Activated T-cell treated with anti-CD3 and anti-CD28 coated beads, Interleukin-2, amount 50 U/mL, for 72 hours (primary cell): Measurements from ENCODE around the gene PRKG1. TPM values are rescaled to one million over a fixed set of nuclear protein-coding genes. Genes with fewer than 3 reads are reported as not detected.

Source experiments
- ATAC-seq, 2 donors: fragments of 150-1000 bp; cut with Tn5 transposase; replicated peaks in 1 of 2; 2 replicates each; pipeline ENCODE4 v1.10.0; 2021; ENCODE audit warnings: moderate library complexity in 2 of 2, mild to moderate bottlenecking in 1 of 2
- DNase-seq, 2 donors: peaks; one replicate each; pipeline ENCODE4 v3.0.0; 2021 to 2022; ENCODE audit warnings: mixed read lengths in 1 of 2
- H3K27ac Mint-ChIP-seq: one replicate; pipeline ENCODE4 v1.8.0; 2022; ENCODE audit warnings: mild to moderate bottlenecking, moderate library complexity, mixed read lengths
- H3K27me3 Mint-ChIP-seq: one replicate; pipeline ENCODE4 v1.8.0; 2022; ENCODE audit warnings: low read depth, mixed read lengths
- H3K36me3 Mint-ChIP-seq, 2 donors: one replicate each; pipeline ENCODE4 v1.8.0; 2022; ENCODE audit warnings: mixed read lengths in 2 of 2, mild to moderate bottlenecking in 1 of 2; ENCODE audit not compliant: insufficient read depth in 2 of 2
- H3K4me1 Mint-ChIP-seq: one replicate; pipeline ENCODE4 v1.8.0; 2022; ENCODE audit warnings: low read depth, mixed read lengths
- H3K4me3 Mint-ChIP-seq, 2 donors: one replicate each; pipeline ENCODE4 v1.8.0; 2022; ENCODE audit warnings: mild to moderate bottlenecking in 2 of 2, mixed read lengths in 2 of 2, moderate library complexity in 2 of 2
- H3K9me3 Mint-ChIP-seq, 2 donors: one replicate each; pipeline ENCODE4 v1.8.0; 2022; ENCODE audit warnings: mixed read lengths in 2 of 2
- total RNA-seq, 2 donors: library from RNA; stranded (reverse); gene quantifications; one replicate each; pipeline ENCODE4 v1.2.3, GENCODE V29; 2022

PRKG1 gene
- total RNA-seq, 2 donors from 2014 or later = not detected

GRCh38 chr10:51606825-51607462 lies 532.7 kb downstream of the PRKG1 start:
- DNase-seq (no peak), ATAC-seq (no peak)
- no peaks in the 10 kb centered on the region for H3K36me3 Mint-ChIP-seq
- no peaks in the 10 kb centered on the region for H3K9me3 Mint-ChIP-seq
- no peak overlapping the region for H3K4me3 Mint-ChIP-seq
- no peak overlapping the region for H3K27ac Mint-ChIP-seq
- H3K4me1 Mint-ChIP-seq = no peaks in the 10 kb centered on the region
- peaks cover 4% of the 10 kb centered on the region for H3K27me3 Mint-ChIP-seq

- no peak overlapping the region for H3K27ac Mint-ChIP-seq
- no peaks in the 10 kb centered on the region for H3K9me3 Mint-ChIP-seq
- ATAC-seq = no peak
- no peaks in the 10 kb centered on the region for H3K4me1 Mint-ChIP-seq
- H3K4me3 Mint-ChIP-seq = no peak overlapping the region
- peaks cover 4% of the 10 kb centered on the region for H3K27me3 Mint-ChIP-seq
- H3K36me3 Mint-ChIP-seq = no peaks in the 10 kb centered on the region
- no peak for DNase-seq
Measured at GRCh38 chr10:51607463-51607835, 533.2 kb downstream of the PRKG1 start.

DNA sequence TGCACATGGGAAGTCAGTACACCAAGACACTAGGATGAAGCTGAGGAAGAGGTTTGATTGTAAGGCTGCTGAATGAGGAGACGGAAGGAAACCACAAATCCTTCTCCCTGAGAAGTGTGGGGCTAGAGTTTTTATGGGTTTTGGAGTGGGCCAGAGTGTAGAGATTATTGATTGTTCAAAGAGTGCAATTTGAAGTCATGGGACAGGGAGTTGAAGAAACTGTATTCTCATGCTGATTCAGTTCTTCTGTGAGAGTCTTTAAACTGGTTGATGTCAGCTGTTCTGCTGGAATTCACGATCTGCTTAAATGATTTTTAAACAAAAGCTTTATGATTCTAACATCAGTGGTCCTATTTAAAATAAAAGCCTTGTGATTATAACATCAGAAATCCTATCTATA lies 533.9 kb downstream of the PRKG1 start:
- no peaks in the 10 kb centered on the region for H3K9me3 Mint-ChIP-seq
- DNase-seq (no peak), ATAC-seq (no peak)
- no peaks in the 10 kb centered on the region for H3K36me3 Mint-ChIP-seq
- H3K4me1 Mint-ChIP-seq = no peaks in the 10 kb centered on the region
- no peak overlapping the region for H3K27ac Mint-ChIP-seq
- no peak overlapping the region for H3K4me3 Mint-ChIP-seq
- H3K27me3 Mint-ChIP-seq = peaks cover 4% of the 10 kb centered on the region

- DNase-seq = no peak
- Mint-ChIP-seq H3K4me3 (no peak overlapping the region), H3K27me3 (no peaks in the 10 kb centered on the region), H3K4me1 (no peaks in the 10 kb centered on the region), H3K9me3 (peaks cover 3 to 7% of the 10 kb centered on the region in 2 donors), H3K27ac (no peak overlapping the region), H3K36me3 (peaks cover 0 to 2% of the 10 kb centered on the region in 2 donors)
- ATAC-seq = no peak
Measured at GRCh38 chr10:51615764-51616298, 541.5 kb downstream of the PRKG1 start.

- no peak for DNase-seq
- H3K9me3 Mint-ChIP-seq = peaks cover 3 to 7% of the 10 kb centered on the region in 2 donors
- no peaks in the 10 kb centered on the region for H3K27me3 Mint-ChIP-seq
- no peaks in the 10 kb centered on the region for H3K4me1 Mint-ChIP-seq
- H3K27ac Mint-ChIP-seq = no peak overlapping the region
- no peak overlapping the region for H3K4me3 Mint-ChIP-seq
- peak in 1 of 2 donors; percentile 64 for ATAC-seq
- H3K36me3 Mint-ChIP-seq = peaks cover 0 to 2% of the 10 kb centered on the region in 2 donors
Measured at GRCh38 chr10:51617576-51618235, 543.4 kb downstream of the PRKG1 start.

GRCh38 chr10:51619365-51619764 lies 545.1 kb downstream of the PRKG1 start:
- H3K4me1 Mint-ChIP-seq = no peaks in the 10 kb centered on the region
- ATAC-seq (no peak), DNase-seq (no peak)
- H3K27me3 Mint-ChIP-seq = no peaks in the 10 kb centered on the region
- H3K9me3 Mint-ChIP-seq = peaks cover 3 to 7% of the 10 kb centered on the region in 2 donors
- H3K4me3 Mint-ChIP-seq = no peak overlapping the region
- H3K27ac Mint-ChIP-seq = no peak overlapping the region
- H3K36me3 Mint-ChIP-seq = peaks cover 0 to 2% of the 10 kb centered on the region in 2 donors

DNA sequence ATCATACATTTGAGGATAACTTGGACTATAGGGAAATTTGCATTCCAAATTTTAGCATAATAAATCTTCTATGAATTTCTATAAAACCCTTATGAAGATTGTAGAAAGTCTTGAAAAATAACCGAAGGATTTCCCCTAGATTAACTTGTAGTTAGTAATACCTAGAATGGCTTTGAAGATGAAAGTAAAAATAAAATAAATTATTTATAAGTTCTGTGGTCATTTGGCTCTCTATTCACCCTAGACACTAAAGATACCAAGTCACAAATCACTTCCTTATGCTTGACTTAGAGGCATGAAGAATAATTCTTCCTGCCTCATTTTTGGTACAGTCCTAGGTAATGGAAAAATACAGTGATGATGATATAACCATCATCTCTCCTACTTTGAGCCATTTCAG lies 545.8 kb downstream of the PRKG1 start:
- no peaks in the 10 kb centered on the region for H3K4me1 Mint-ChIP-seq
- H3K27me3 Mint-ChIP-seq = no peaks in the 10 kb centered on the region
- H3K27ac Mint-ChIP-seq = no peak overlapping the region
- no peak overlapping the region for H3K4me3 Mint-ChIP-seq
- H3K36me3 Mint-ChIP-seq = peaks cover 0 to 2% of the 10 kb centered on the region in 2 donors
- H3K9me3 Mint-ChIP-seq = peaks cover 3 to 7% of the 10 kb centered on the region in 2 donors
- no peak for ATAC-seq
- DNase-seq = no peak

DNA sequence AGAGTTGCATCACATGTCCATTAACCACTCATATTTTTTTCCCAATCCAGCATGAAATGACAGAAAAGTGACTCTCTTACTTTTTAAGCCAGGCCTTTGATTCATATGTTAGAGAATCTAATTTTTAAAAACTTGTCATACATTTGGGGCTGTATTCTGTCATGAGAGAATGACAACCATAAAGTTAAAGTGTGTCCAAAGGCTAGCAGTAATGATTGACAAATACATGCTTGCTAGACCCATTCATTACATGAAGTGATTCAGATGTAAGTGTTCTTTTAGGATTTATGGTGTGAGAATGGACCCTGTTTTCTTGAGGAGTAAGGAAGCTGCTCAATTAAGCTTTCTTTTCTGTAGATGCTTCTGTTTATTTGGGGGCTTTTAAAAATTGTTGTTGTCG lies 549.7 kb downstream of the PRKG1 start:
- no peaks in the 10 kb centered on the region for H3K9me3 Mint-ChIP-seq
- H3K4me1 Mint-ChIP-seq = no peaks in the 10 kb centered on the region
- ATAC-seq (no peak), DNase-seq (no peak)
- no peaks in the 10 kb centered on the region for H3K36me3 Mint-ChIP-seq
- H3K27me3 Mint-ChIP-seq = no peaks in the 10 kb centered on the region
- H3K4me3 Mint-ChIP-seq = no peak overlapping the region
- H3K27ac Mint-ChIP-seq = no peak overlapping the region

- Mint-ChIP-seq H3K27me3 (peaks cover 6% of the 10 kb centered on the region), H3K36me3 (no peaks in the 10 kb centered on the region), H3K9me3 (no peaks in the 10 kb centered on the region), H3K4me3 (no peak overlapping the region), H3K27ac (no peak overlapping the region), H3K4me1 (no peaks in the 10 kb centered on the region)
- ATAC-seq = no peak
- no peak for DNase-seq
Measured at GRCh38 chr10:51629934-51630639, 555.8 kb downstream of the PRKG1 start.

- no peak overlapping the region for H3K27ac Mint-ChIP-seq
- no peaks in the 10 kb centered on the region for H3K4me1 Mint-ChIP-seq
- ATAC-seq (no peak), DNase-seq (no peak)
- no peaks in the 10 kb centered on the region for H3K9me3 Mint-ChIP-seq
- no peaks in the 10 kb centered on the region for H3K36me3 Mint-ChIP-seq
- peaks cover 6% of the 10 kb centered on the region for H3K27me3 Mint-ChIP-seq
- H3K4me3 Mint-ChIP-seq = no peak overlapping the region
Measured at GRCh38 chr10:51630640-51631005, 556.3 kb downstream of the PRKG1 start.

- H3K4me1 Mint-ChIP-seq = no peaks in the 10 kb centered on the region
- H3K27ac Mint-ChIP-seq = no peak overlapping the region
- H3K27me3 Mint-ChIP-seq = peaks cover 6% of the 10 kb centered on the region
- ATAC-seq (no peak), DNase-seq (no peak)
- H3K9me3 Mint-ChIP-seq = no peaks in the 10 kb centered on the region
- H3K36me3 Mint-ChIP-seq = no peaks in the 10 kb centered on the region
- no peak overlapping the region for H3K4me3 Mint-ChIP-seq
Measured at GRCh38 chr10:51635436-51635835, 561.1 kb downstream of the PRKG1 start.

GRCh38 chr10:51638211-51638610 lies 563.9 kb downstream of the PRKG1 start:
- Mint-ChIP-seq H3K27me3 (peaks cover 6% of the 10 kb centered on the region), H3K9me3 (no peaks in the 10 kb centered on the region), H3K36me3 (no peaks in the 10 kb centered on the region), H3K4me3 (no peak overlapping the region), H3K4me1 (no peaks in the 10 kb centered on the region), H3K27ac (no peak overlapping the region)
- ATAC-seq = no peak
- no peak for DNase-seq

- H3K4me1 Mint-ChIP-seq = no peaks in the 10 kb centered on the region
- H3K27ac Mint-ChIP-seq = no peak overlapping the region
- H3K27me3 Mint-ChIP-seq = peaks cover 8% of the 10 kb centered on the region
- H3K4me3 Mint-ChIP-seq = no peak overlapping the region
- no peak for ATAC-seq
- DNase-seq = no peak
- H3K9me3 Mint-ChIP-seq = no peaks in the 10 kb centered on the region
- H3K36me3 Mint-ChIP-seq = no peaks in the 10 kb centered on the region
Measured at GRCh38 chr10:51638737-51639136, 564.5 kb downstream of the PRKG1 start.
